ENCODE results near the gene PCDHB5. TPM values are rescaled to one million over a fixed set of nuclear protein-coding genes. Genes with fewer than 3 reads are reported as not detected.

The PCDHB5 gene
- total RNA-seq, 1 experiment from 2014 or later = 12.5 TPM

GRCh38 chr5:141149812-141150211, 14.8 kb downstream of the PCDHB5 start, which contains the start of gene PCDHB6:
TSS of gene PCDHB6 (plus strand) at chr5:141150057. CDS start at chr5:141150258, 201 bp downstream.
- peaks cover 4% of the 10 kb centered on the region; the same call in 1 of the 2 replicates for H3K27me3 Mint-ChIP-seq (ENCODE audit: low read depth)
- no peak within 1 kb of the TSS for H3K27ac Mint-ChIP-seq
- ChIA-PET POLR2A (no interaction called here), CTCF (interaction anchor here (0.6 to 1.8 kb wide), 20 partner anchors 8 to 414 kb away, joined by 3 to 22 read pairs (median 4); partner anchors contain the start of genes PCDHA8, PCDHB10, PCDHB11 and PCDHB14)
- TF ChIP-seq GRHL2 (CRISPR knock-in tag; IDR thresholded peaks at IDR 0.05; ENCODE audit: insufficient replicate concordance, severe bottlenecking) (no peak), FOXP4 (CRISPR knock-in tag; IDR thresholded peaks at IDR 0.05) (no peak), MLX (CRISPR knock-in tag; IDR thresholded peaks at IDR 0.05) (no peak), HMGXB4 (CRISPR knock-in tag; IDR thresholded peaks at IDR 0.05) (no peak), ZNF219 (CRISPR knock-in tag; IDR thresholded peaks at IDR 0.05; ENCODE audit: borderline replicate concordance) (no peak), ZSCAN18 (CRISPR knock-in tag; IDR thresholded peaks at IDR 0.05) (no peak), FOXK1 (CRISPR knock-in tag; IDR thresholded peaks at IDR 0.05) (no peak), JUN (CRISPR knock-in tag; IDR thresholded peaks at IDR 0.05) (no peak), MXD4 (CRISPR knock-in tag; IDR thresholded peaks at IDR 0.05; ENCODE audit: borderline replicate concordance) (no peak), ZNF263 (CRISPR knock-in tag; IDR thresholded peaks at IDR 0.05; ENCODE audit: low read depth) (no peak), NFE2L1 (CRISPR knock-in tag; IDR thresholded peaks at IDR 0.05) (no peak), ZNF138 (CRISPR knock-in tag; conservative IDR thresholded peaks at IDR 0.05) (no peak), EMX1 (CRISPR knock-in tag; IDR thresholded peaks at IDR 0.05) (no peak), NR1H2 (CRISPR knock-in tag; IDR thresholded peaks at IDR 0.05) (no peak), ATF1 (CRISPR knock-in tag; IDR thresholded peaks at IDR 0.05) (no peak), NFATC4 (CRISPR knock-in tag; IDR thresholded peaks at IDR 0.05) (no peak), ZNF423 (CRISPR knock-in tag; IDR thresholded peaks at IDR 0.05) (no peak), ZNF281 (CRISPR knock-in tag; IDR thresholded peaks at IDR 0.05) (no peak)
- DNase-seq (ENCODE audit: low spot score) (no peak), ATAC-seq (peak; percentile 74)
- H3K4me1 Mint-ChIP-seq = no peaks in the 10 kb centered on the region
- peaks cover 15% of the 10 kb centered on the region for H3K36me3 Mint-ChIP-seq
- peaks cover 18% of the 10 kb centered on the region for H3K9me3 Mint-ChIP-seq
- no peak within 1 kb of the TSS for H3K4me3 Mint-ChIP-seq
